ACC112 (cell line): ENCODE measurements around the gene TREML2.

ENCODE experiments used
- H2AFZ ChIP-seq: fragments of 200-600 bp; sonication (generic); one replicate; pipeline ENCODE4 v1.6.0; 2017; ENCODE audit warnings: antibody characterized with exemption, low read length; ENCODE audit not compliant: unreplicated experiment
- H3K27ac ChIP-seq: fragments of 200-600 bp; sonication (generic); 2 replicates; pipeline ENCODE4 v1.5.1; 2014; ENCODE audit warnings: low read depth, mild to moderate bottlenecking, antibody characterized with exemption, low read length, moderate library complexity
- H3K27me3 ChIP-seq: fragments of 200-600 bp; sonication (generic); 2 replicates; pipeline ENCODE4 v1.6.1; 2014; ENCODE audit warnings: mild to moderate bottlenecking, antibody characterized with exemption, low read length, moderate library complexity, mixed read lengths; ENCODE audit not compliant: insufficient read depth
- H3K36me3 ChIP-seq: fragments of 200-600 bp; sonication (generic); 2 replicates; pipeline ENCODE4 v1.6.1; 2016; ENCODE audit warnings: mild to moderate bottlenecking, antibody characterized with exemption, low read length, moderate library complexity, mixed read lengths; ENCODE audit not compliant: insufficient read depth
- H3K4me1 ChIP-seq: fragments of 200-600 bp; sonication (generic); one replicate; pipeline ENCODE4 v1.6.1; 2016; ENCODE audit warnings: low read length, mixed read lengths; ENCODE audit not compliant: insufficient read depth, unreplicated experiment, control insufficient read depth
- H3K4me3 ChIP-seq: fragments of 200-600 bp; sonication (generic); 2 replicates; pipeline ENCODE4 v1.5.1; 2014; ENCODE audit warnings: mild to moderate bottlenecking, low read depth, low read length
- H3K79me2 ChIP-seq: fragments of 200-600 bp; sonication (generic); one replicate; pipeline ENCODE4 v1.6.0; 2016; ENCODE audit warnings: low read length; ENCODE audit not compliant: control insufficient read depth, unreplicated experiment, insufficient read depth

Gene TREML2

DNA sequence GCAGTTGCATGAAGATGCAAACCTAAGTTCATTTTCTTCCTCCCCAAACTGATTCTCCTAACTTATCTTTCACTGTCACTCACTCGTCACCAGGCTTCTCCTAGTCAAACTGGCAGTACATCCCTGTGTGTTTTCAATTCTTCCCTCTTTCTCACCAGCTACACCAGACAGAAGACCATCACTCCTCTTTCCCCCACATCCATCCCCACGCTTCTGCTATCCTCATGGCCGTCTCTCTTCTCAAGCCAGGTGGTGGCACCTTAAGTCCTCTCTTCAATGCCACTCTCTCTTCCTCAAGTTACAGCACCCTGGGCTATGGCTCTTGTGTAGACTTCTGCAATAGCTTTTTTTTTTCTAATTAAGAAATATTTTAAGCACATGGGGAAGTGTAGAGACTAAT lies 23.7 kb downstream of the TREML2 start:
- Histone ChIP-seq H3K27me3 (peaks cover 68% of the 10 kb centered on the region), H3K4me1 (no peaks in the 10 kb centered on the region), H3K27ac (no peak overlapping the region), H3K79me2 (no peaks in the 10 kb centered on the region), H3K36me3 (no peaks in the 10 kb centered on the region), H3K4me3 (no peak overlapping the region), H2AFZ (no peak overlapping the region)

DNA sequence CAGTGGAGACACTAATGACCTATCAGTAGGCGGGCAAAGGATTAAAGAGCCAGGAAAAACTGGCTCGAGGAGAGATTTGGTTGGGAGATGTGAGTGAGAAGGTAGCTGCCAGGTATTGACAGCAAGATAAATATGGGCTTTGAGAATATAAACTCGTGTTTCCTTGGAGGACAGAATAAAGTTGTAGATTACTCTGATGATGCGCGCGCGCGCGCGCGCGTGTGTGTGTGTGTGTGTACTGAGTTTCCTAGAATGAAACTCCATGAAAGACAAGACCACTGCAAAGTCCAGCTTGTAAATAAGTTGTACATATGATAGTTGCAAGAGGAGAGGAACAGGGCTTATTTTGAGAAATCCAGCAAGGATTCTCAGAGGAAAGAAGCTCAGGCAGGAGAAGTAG lies 24.8 kb downstream of the TREML2 start:
- no peak overlapping the region for H3K4me3 ChIP-seq
- H3K4me1 ChIP-seq: no peaks in the 10 kb centered on the region
- no peaks in the 10 kb centered on the region for H3K36me3 ChIP-seq
- peaks cover 66% of the 10 kb centered on the region for H3K27me3 ChIP-seq
- H2AFZ ChIP-seq: no peak overlapping the region
- H3K27ac ChIP-seq: no peak overlapping the region
- H3K79me2 ChIP-seq: no peaks in the 10 kb centered on the region

DNA sequence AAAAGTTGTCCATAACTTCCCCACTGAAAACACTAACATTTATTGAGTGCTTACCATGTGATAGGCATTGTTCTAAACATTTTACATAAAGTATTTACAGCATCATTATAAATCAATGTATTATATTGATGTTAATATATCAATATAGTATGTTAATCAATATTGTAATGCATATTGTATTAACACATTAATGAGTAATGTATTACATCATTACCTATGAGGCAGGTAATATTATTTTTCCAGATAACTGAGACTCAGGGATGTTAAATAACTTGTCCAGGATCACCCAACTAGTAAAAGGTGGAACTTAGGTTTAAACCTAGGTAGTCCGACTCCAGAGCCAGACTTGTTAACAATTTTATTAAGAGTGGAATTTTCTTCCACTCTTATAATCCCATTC lies 25.9 kb downstream of the TREML2 start:
- Histone ChIP-seq H3K27ac (no peak overlapping the region), H3K4me1 (no peaks in the 10 kb centered on the region), H2AFZ (no peak overlapping the region), H3K36me3 (no peaks in the 10 kb centered on the region), H3K27me3 (peaks cover 63% of the 10 kb centered on the region), H3K79me2 (no peaks in the 10 kb centered on the region), H3K4me3 (no peak overlapping the region)

DNA sequence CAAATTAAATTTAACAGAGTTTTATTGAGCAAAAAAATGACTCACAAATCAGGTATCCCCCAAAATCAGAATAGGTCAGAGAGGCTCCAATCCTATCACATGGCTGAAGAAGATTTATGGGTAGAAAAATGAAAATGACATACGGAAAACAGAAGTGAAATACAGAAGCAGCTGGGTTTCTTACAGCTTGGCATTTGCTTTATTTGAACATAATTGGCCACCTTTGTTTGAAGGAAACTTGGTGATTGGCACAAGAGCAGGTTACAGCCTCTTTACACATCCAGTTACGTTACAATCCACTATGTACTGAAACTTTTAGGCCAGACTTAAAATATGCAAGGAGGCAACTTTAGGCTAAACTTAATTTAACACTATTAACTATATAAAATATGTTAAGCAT lies 26.3 kb downstream of the TREML2 start:
- no peaks in the 10 kb centered on the region for H3K79me2 ChIP-seq
- no peak overlapping the region for H3K4me3 ChIP-seq
- peaks cover 61% of the 10 kb centered on the region for H3K27me3 ChIP-seq
- H3K27ac ChIP-seq: no peak overlapping the region
- H3K4me1 ChIP-seq: no peaks in the 10 kb centered on the region
- no peak overlapping the region for H2AFZ ChIP-seq
- no peaks in the 10 kb centered on the region for H3K36me3 ChIP-seq

DNA sequence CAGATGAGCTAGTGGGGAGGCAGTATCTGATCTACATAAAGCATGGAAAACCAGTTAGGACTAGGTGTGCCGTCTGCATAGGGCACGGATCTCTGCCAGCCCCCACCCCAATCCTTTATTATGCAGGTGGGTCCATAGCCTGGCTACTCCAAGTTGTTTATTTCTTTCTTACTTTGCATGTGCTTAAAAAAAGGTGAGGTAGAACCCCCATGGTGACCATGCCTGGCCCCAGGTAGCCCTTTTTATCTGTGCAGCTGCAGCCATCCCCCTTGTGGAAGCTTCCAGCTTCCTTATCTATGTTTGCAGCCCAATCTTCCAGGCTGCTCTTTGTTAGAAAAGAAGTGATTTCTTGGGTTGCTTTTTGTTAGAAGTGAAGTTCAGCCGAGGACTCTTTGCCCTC lies 29.0 kb downstream of the TREML2 start:
- Histone ChIP-seq H3K27me3 (peaks cover 44% of the 10 kb centered on the region), H3K27ac (no peak overlapping the region), H3K36me3 (no peaks in the 10 kb centered on the region), H2AFZ (no peak overlapping the region), H3K4me1 (no peaks in the 10 kb centered on the region), H3K4me3 (no peak overlapping the region), H3K79me2 (no peaks in the 10 kb centered on the region)

DNA sequence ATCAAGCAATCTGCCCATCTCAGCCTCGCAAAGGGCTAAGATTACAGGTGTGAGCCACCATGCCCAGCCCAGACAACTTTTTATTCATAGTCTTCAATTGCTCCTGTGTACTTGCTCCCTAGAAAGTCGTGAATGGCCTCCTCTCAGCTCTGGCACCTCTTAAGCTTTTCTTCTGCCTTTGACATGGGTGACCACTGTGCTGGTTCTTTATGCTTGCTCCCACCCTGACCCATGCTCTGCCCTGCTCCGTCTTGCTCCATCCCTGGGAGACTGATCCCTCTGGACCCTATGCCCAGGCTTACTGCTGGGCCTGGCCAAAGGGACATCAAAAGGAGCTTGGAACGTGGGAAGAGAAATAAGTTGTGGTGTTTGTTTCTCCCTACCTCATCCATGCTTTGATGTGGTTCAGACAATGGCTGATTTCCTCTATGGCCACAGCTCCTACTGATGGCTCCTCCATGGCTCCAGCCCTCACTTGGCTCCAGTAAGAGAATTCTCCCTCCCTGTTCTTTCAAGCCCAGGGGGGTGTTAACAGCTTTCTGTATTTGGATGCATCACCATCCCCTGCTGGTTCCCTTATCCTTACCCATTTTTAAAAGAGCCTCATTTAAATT lies 30.3 kb downstream of the TREML2 start:
- H2AFZ ChIP-seq: no peak overlapping the region
- no peaks in the 10 kb centered on the region for H3K36me3 ChIP-seq
- H3K79me2 ChIP-seq: no peaks in the 10 kb centered on the region
- H3K27me3 ChIP-seq: peaks cover 44% of the 10 kb centered on the region; the same call in 1 of the 2 replicates
- H3K4me1 ChIP-seq: no peaks in the 10 kb centered on the region
- no peak overlapping the region for H3K27ac ChIP-seq
- no peak overlapping the region for H3K4me3 ChIP-seq

DNA sequence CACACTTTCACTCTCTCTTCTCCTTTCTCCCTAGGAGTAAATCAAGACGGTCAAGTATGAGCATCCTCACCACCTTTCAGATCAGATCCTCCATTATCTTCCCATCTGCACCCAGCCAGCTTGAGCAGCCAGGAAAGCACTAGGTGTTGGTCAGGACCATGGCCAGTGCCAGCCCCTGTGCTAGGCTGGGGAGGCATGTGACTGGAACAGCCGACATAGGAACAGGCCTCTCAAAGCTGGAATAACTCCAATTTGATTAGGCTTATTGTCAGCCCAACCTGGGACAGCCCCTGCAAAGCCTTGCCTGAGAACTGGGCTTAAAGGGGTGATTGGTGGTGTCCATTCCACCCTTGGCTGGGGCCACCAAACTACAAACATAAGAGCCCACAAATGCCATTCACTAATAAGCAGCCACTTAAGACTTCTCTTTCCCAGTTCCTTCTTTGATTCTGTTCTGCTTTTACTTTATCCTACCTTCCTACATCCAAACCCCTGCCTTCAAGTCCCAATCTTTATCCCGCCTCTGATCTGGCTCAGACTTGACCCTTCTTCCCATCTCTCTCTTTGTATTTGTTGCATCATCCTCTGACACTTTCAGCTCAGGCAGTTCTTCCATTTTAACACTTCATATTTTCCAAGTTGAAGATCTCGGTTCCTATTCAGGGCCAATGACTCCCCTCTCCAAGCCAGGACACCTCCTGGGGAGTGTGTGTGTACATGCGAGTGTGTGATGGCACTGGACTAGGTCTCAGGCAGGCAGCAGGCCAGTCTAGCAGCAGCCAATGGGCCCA lies 33.6 kb downstream of the TREML2 start:
- Histone ChIP-seq H3K27me3 (peaks cover 54% of the 10 kb centered on the region), H3K36me3 (no peaks in the 10 kb centered on the region), H3K27ac (no peak overlapping the region), H2AFZ (no peak overlapping the region), H3K4me3 (no peak overlapping the region), H3K4me1 (no peaks in the 10 kb centered on the region), H3K79me2 (no peaks in the 10 kb centered on the region)

DNA sequence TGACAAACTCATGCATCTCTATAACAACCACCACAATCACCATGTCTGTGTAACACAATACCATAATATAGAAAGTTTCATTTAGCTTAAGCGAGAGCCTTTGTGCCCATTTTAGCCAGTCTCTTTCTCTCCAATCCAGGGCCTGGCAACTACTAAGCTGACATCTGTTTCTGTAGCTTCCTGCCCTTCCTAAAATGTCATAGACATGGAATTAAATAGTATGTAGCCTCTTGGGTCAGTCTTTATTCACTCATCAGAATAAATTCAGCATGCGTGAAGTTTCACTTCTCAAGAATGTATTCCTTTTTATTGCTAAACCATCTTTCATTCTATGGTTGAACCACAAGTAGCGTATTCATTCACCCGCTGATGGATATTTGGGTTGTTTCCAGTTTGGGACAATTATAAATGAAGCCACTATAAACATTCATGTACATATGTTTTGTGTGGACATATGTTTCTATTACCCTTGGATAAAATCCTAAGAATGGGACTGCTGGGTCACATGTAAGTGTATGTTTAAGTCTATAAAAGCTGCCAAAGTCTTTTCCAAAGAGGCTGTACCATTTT lies 36.3 kb downstream of the TREML2 start:
- peaks cover 50% of the 10 kb centered on the region for H3K27me3 ChIP-seq
- no peak overlapping the region for H3K27ac ChIP-seq
- no peak overlapping the region for H2AFZ ChIP-seq
- H3K4me1 ChIP-seq: no peaks in the 10 kb centered on the region
- H3K36me3 ChIP-seq: no peaks in the 10 kb centered on the region
- H3K4me3 ChIP-seq: no peak overlapping the region
- H3K79me2 ChIP-seq: no peaks in the 10 kb centered on the region

DNA sequence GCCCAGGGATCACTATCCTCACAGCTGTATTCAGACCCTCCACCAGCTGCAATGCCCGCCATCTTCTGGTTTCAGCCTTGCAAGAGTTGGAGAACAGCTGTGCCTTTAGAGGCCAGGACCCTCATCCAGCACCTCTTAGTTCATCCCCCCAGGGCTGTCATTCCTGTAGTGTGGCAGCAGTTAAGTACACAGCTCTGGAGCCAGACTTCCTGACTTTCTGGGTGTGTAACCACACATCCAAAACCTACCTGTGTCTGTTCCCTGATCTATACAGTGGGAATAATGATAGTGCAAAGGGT lies 37.6 kb downstream of the TREML2 start:
- Histone ChIP-seq H3K27me3 (peaks cover 52% of the 10 kb centered on the region), H3K79me2 (no peaks in the 10 kb centered on the region), H3K4me3 (no peak overlapping the region), H3K27ac (no peak overlapping the region), H3K4me1 (no peaks in the 10 kb centered on the region), H3K36me3 (no peaks in the 10 kb centered on the region), H2AFZ (no peak overlapping the region)

DNA sequence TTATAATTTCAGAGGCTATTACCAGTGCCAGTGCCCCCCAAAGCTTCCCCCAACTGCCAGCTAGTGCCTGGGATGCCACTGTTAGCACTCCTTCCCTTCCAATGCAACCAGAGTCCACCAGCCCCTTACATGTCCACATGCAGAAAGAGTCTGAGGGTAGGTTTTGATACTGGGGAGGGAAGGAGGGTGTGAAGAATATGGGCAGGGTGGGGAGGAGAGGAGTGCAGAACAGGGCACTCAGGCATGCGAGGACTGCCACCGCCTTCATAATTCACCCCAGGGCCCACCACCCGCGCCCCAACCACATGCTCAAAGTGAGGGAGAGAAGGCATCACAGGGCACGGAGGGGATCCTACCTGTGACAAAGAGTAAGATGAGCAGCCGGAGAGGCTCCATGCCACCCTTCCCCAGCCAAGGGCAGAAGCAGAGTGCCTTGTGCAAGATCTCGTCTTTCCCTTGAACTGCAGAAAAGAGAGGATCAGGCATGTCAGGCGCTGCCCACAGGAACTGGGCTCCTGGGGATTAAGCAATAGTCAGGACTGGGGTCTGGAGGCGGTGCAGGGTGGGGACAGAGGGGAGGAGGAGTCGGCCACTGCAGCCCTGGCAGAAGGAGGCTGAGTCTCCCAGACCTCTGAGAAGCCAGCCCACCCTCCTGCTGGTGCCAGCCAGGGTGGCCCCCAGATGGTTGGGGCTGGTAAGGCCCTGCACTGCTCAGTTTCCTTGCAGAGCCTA lies 38.1 kb downstream of the TREML2 start, which contains the start of gene TREM2:
Gene TREM2 (minus strand): TSS at position 430 of the 732 bp plus-strand sequence. CDS start 34 bp downstream, at position 396.
- no peak within 1 kb of the TSS for H3K27ac ChIP-seq
- no peak within 1 kb of the TSS for H2AFZ ChIP-seq
- peaks cover 57% of the 10 kb centered on the region for H3K27me3 ChIP-seq
- no peaks in the 10 kb centered on the region for H3K79me2 ChIP-seq
- H3K4me1 ChIP-seq: no peaks in the 10 kb centered on the region
- H3K36me3 ChIP-seq: no peaks in the 10 kb centered on the region
- H3K4me3 ChIP-seq: no peak within 1 kb of the TSS
